HCT116 (cell line): ENCODE results near the gene DUSP28. TPM values are rescaled to one million over a fixed set of nuclear protein-coding genes. Genes with fewer than 3 reads are reported as not detected.

ENCODE experiments used
- ATAC-seq: fragments of 200-7000 bp; cut with Tn5 transposase; 2 replicates; pipeline ENCODE4 v1.9.1; 2020; ENCODE audit warnings: mild to moderate bottlenecking, moderate library complexity
- BruUV-seq: library from RNA; stranded (reverse); fragments of 400-500 nt; replicated peaks from 2 replicates; lab custom pipeline; 2021; lab: Mats Ljungman, UMichigan
- CTCF ChIA-PET: fragments of 300-600 bp; sonication (Branson Sonifier 250); formaldehyde crosslinking; loops from one replicate; lab custom pipeline; 2021; ENCODE audit warnings: antibody characterized with exemption; lab: Charles Lee
- POLR2A ChIA-PET: fragments of 300-600, 350-600 bp; sonication (Branson Sonifier 250); formaldehyde crosslinking; loops from one replicate; lab custom pipeline; 2021; ENCODE audit warnings: antibody characterized with exemption; lab: Charles Lee
- RAD21 ChIA-PET, 2 experiments: fragments of 300-600 bp; sonication (Branson Sonifier 250); formaldehyde crosslinking; loops; one replicate each; lab custom pipeline; 2023; ENCODE audit warnings: low total read pairs in 2 of 2; ENCODE audit not compliant: uncharacterized antibody in 2 of 2, unreplicated experiment in 2 of 2, low non-redundant PET in 1 of 2; lab: Charles Lee
- DNase-seq: peaks from one replicate; pipeline ENCODE4 v3.0.0-alpha.2; 2010; ENCODE audit warnings: low read depth, low spot score
- H2AFZ ChIP-seq: fragments of 200-600 bp; shearing (Covaris generic), sonication (generic); 2 replicates; pipeline ENCODE4 v1.6.1; 2017; ENCODE audit warnings: low read depth, mixed run types, mixed read lengths, antibody characterized with exemption, low read length; ENCODE audit not compliant: poor library complexity, severe bottlenecking
- H3K27ac ChIP-seq: 2 replicates; pipeline ENCODE4 v1.5.1; 2012; ENCODE audit warnings: low read depth, low read length
- H3K27me3 ChIP-seq: fragments of 200-600 bp; sonication (generic); 2 replicates; pipeline ENCODE4 v1.6.1; 2016; ENCODE audit warnings: mixed run types, low read length, mixed read lengths; ENCODE audit not compliant: insufficient read depth
- H3K36me3 ChIP-seq, 2 experiments: fragments of 200-500 bp in 1 of 2; fragments of 200-600 bp in 1 of 2; sonication (Bioruptor generic) in 1 of 2; sonication (generic) in 1 of 2; 2 replicates each; pipeline versions ENCODE4 v1.5.1 to v1.6.1; 2014 to 2016; ENCODE audit warnings: low read length in 2 of 2, inconsistent platforms in 1 of 2, mixed read lengths in 1 of 2, mixed run types in 1 of 2; ENCODE audit not compliant: insufficient read depth in 2 of 2, control insufficient read depth in 1 of 2
- H3K4me1 ChIP-seq, 2 experiments: fragments of 200-600 bp in 1 of 2; sonication (generic) in 1 of 2; 2 replicates each; pipeline versions ENCODE4 v1.5.1 to v1.6.1; 2012 to 2017; ENCODE audit warnings: low read length in 2 of 2, inconsistent platforms in 1 of 2, mild to moderate bottlenecking in 1 of 2, mixed read lengths in 1 of 2, mixed run types in 1 of 2, moderate library complexity in 1 of 2; ENCODE audit not compliant: insufficient read depth in 2 of 2, control insufficient read depth in 1 of 2
- H3K4me2 ChIP-seq: fragments of 200-600 bp; sonication (generic); 2 replicates; pipeline ENCODE4 v1.6.1; 2017; ENCODE audit warnings: mixed run types, low read length, mixed read lengths
- H3K4me3 ChIP-seq, 2 experiments: fragments of 200-600 bp in 1 of 2; sonication (generic) in 1 of 2; replicated peaks in 1 of 2; 2 replicates each; pipeline ENCODE4 v1.5.1; 2011 to 2016; ENCODE audit warnings: low read length in 2 of 2, control low read depth in 1 of 2, low read depth in 1 of 2, mild to moderate bottlenecking in 1 of 2, mixed read lengths in 1 of 2, mixed run types in 1 of 2
- H3K79me2 ChIP-seq: fragments of 200-600 bp; sonication (generic); 2 replicates; pipeline ENCODE4 v1.6.1; 2017; ENCODE audit warnings: mild to moderate bottlenecking, mixed run types, low read length, moderate library complexity, mixed read lengths; ENCODE audit not compliant: insufficient read depth
- H3K9ac ChIP-seq: fragments of 200-600 bp; sonication (generic); 2 replicates; pipeline ENCODE4 v1.6.1; 2016; ENCODE audit warnings: low read length, mixed read lengths
- H3K9me2 ChIP-seq: fragments of 200-600 bp; sonication (generic), shearing (Covaris generic); 2 replicates; pipeline ENCODE4 v1.6.1; 2017; ENCODE audit warnings: mixed run types, mild to moderate bottlenecking, moderate library complexity; ENCODE audit not compliant: insufficient read depth
- H3K9me3 ChIP-seq, 2 experiments: fragments of 200-500 bp in 1 of 2; fragments of 200-600 bp in 1 of 2; sonication (Bioruptor generic) in 1 of 2; sonication (generic) in 1 of 2; 2 replicates each; pipeline ENCODE4 v1.6.1; 2014 to 2017; ENCODE audit warnings: low read length in 2 of 2, mixed read lengths in 2 of 2, inconsistent platforms in 1 of 2, low read depth in 1 of 2, mild to moderate bottlenecking in 1 of 2, mixed run types in 1 of 2, moderate library complexity in 1 of 2; ENCODE audit not compliant: control insufficient read depth in 1 of 2, insufficient read depth in 1 of 2
- H4K20me1 ChIP-seq: fragments of 200-600 bp; sonication (generic), shearing (Covaris generic); 2 replicates; pipeline ENCODE4 v1.6.1; 2017; ENCODE audit warnings: mixed run types, mild to moderate bottlenecking, moderate library complexity; ENCODE audit not compliant: insufficient read depth
- ATF3 ChIP-seq: IDR thresholded peaks from 2 replicates; pipeline ENCODE4 v1.6.1; 2012
- CBX3 ChIP-seq: IDR thresholded peaks from 2 replicates; pipeline ENCODE4 v1.6.1; 2012; ENCODE audit warnings: low read depth
- CEBPB ChIP-seq: IDR thresholded peaks from 2 replicates; pipeline ENCODE4 v1.6.1; 2012; ENCODE audit warnings: low read depth
- ELF1 ChIP-seq: IDR thresholded peaks from 2 replicates; pipeline ENCODE4 v1.6.1; 2012; ENCODE audit warnings: low read depth, borderline replicate concordance
- EZH2 ChIP-seq: fragments of 200-600 bp; sonication (generic); IDR thresholded peaks from 2 replicates; pipeline ENCODE4 v1.6.1; 2017; ENCODE audit warnings: antibody characterized with exemption, mixed run types
- EZH2phosphoT487 ChIP-seq: fragments of 200-600 bp; IDR thresholded peaks from 2 replicates; pipeline ENCODE4 v1.6.1; 2018; ENCODE audit warnings: antibody characterized with exemption, borderline replicate concordance
- MAX ChIP-seq: IDR thresholded peaks from 2 replicates; pipeline ENCODE4 v1.6.1; 2012
- POLR2AphosphoS5 ChIP-seq: IDR thresholded peaks from 2 replicates; pipeline ENCODE4 v1.6.1; 2011; ENCODE audit warnings: mild to moderate bottlenecking, low read depth, low read length, moderate library complexity
- RAD21 ChIP-seq: IDR thresholded peaks from 2 replicates; pipeline ENCODE4 v1.6.1; 2012; ENCODE audit warnings: low read depth, mild to moderate bottlenecking
- REST ChIP-seq: IDR thresholded peaks from 2 replicates; pipeline ENCODE4 v1.6.1; 2012; ENCODE audit warnings: low read depth
- SIN3A ChIP-seq: IDR thresholded peaks from 2 replicates; pipeline ENCODE4 v1.6.1; 2012; ENCODE audit warnings: low read depth
- SP1 ChIP-seq: IDR thresholded peaks from 2 replicates; pipeline ENCODE4 v1.6.1; 2012; ENCODE audit warnings: low read depth
- TCF7L2 ChIP-seq: IDR thresholded peaks from 2 replicates; pipeline ENCODE4 v1.7.0; 2011; ENCODE audit warnings: borderline replicate concordance, inconsistent platforms; ENCODE audit not compliant: insufficient read depth, insufficient read length; ENCODE audit errors: extremely low read depth
- YY1 ChIP-seq: IDR thresholded peaks from 2 replicates; pipeline ENCODE4 v1.6.1; 2011; ENCODE audit warnings: low read length, low read depth, moderate library complexity, mild to moderate bottlenecking; ENCODE audit not compliant: insufficient replicate concordance; ENCODE audit errors: extremely low read depth
- ZFX ChIP-seq: fragments of 450-650 bp; IDR thresholded peaks from 2 replicates; pipeline ENCODE4 v1.6.1; 2017
- intact Hi-C: fragments of 100-400 bp; cut with micrococcal nuclease; formaldehyde crosslinking; loops from 2 replicates; pipeline ENCODE4 v1.10.0; 2022
- total RNA-seq: library from RNA; stranded (reverse); gene quantifications from one replicate; pipeline ENCODE4 v1.2.1, GENCODE V29; 2021; ENCODE audit not compliant: unreplicated experiment

Gene DUSP28
- total RNA-seq, 1 experiment from 2014 or later = 5.6 TPM

DNA sequence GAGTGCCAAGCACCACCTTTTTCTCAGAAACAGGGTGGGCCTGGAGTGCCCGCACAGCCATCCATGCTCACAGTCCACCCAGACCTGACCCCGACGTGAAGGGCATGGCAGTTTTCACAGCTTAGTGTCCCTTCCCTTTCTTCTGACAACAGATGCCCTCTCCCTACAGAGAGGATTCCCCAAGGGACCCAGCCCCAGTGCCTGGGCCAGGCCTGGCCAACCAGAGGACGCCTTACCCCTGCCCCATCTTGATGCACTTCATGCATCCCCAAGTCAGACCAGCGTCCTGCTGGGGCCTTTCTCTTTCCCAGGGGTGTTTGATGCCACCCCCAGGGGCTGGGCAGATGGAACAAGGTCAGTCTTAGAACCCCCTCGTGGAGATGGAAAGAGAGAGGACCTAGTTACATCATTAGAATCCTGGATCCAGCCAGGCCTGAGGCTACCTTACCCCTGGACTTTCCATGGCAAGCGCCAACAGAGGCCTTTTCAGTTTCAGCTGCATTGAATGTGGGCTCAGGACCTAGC is 6.1 kb upstream of the DUSP28 start:
- no TSS peak for BruUV-seq
- H3K4me1 ChIP-seq = peaks cover under 1 to 7% of the 10 kb centered on the region in 2 experiments
- POLR2A ChIA-PET = no interaction called here
- H3K9me2 ChIP-seq = no peaks in the 10 kb centered on the region
- intact Hi-C loops = no loop called here
- DNase-seq = no peak
- H3K4me3 ChIP-seq = no peak overlapping the region
- ATAC-seq = no peak
- peaks cover 47% of the 10 kb centered on the region for H3K79me2 ChIP-seq
- RAD21 ChIA-PET = no interaction called here
- H3K27ac ChIP-seq = no peak overlapping the region
- no peaks in the 10 kb centered on the region for H4K20me1 ChIP-seq
- CTCF ChIA-PET = no interaction called here
- H3K4me2 ChIP-seq = no peak overlapping the region
- H3K9ac ChIP-seq = no peak overlapping the region
- no peaks in the 10 kb centered on the region for H3K27me3 ChIP-seq
- no peak overlapping the region for H2AFZ ChIP-seq
- TF ChIP-seq SP1 = no peak
- no peak for TF ChIP-seq RAD21
- no peaks in the 10 kb centered on the region for H3K9me3 ChIP-seq
- 0 out of 4 replicates have a peak, but pooled peaks cover 0 to 2% of the 10 kb centered on the region in 2 experiments for H3K36me3 ChIP-seq

DNA sequence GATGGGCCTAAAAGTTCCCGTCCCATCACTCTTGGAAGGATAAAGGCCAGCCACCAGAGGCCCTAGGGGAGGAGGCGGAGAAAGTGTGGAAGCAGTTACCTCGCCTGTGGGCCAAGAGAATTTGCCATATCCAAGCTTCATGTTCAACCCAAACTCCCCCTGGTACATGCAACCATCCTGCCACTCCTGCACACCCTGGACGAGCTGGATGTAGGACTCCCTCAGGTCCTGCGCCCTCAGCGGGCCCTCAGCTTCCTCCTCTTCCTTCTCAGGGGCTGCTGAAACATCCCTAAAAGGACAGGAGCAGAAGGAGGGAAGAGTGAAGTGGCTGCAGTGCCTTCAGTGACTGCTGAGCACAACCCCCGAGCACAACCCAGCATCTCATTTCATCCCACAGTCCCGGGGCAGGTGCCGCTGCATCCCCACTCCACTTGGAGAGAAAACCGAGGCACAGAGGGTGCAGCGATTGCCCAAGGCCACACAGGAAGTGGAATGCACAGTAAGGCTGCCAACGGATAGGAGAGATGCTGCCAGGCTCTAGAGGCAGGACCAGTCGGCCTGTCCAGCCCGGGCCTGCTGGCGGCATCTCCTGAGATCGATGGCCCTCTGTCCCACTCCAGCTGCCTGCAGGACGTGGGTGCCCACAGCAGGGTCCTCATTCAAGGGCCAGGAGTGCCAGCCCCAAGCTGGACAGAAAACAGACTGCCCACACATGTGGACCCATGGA is 5.2 kb upstream of the DUSP28 start:
- H3K4me1 ChIP-seq = peaks cover 8 to 16% of the 10 kb centered on the region in 2 experiments
- intact Hi-C loops = no loop called here
- POLR2A ChIA-PET = no interaction called here
- H4K20me1 ChIP-seq = no peaks in the 10 kb centered on the region
- H3K4me3 ChIP-seq = no peak overlapping the region
- 0 out of 4 replicates have a peak, but pooled peaks cover 0 to 2% of the 10 kb centered on the region in 2 experiments for H3K36me3 ChIP-seq
- no TSS peak for BruUV-seq
- no peak overlapping the region for H2AFZ ChIP-seq
- no peaks in the 10 kb centered on the region for H3K9me2 ChIP-seq
- H3K79me2 ChIP-seq = peaks cover 56% of the 10 kb centered on the region
- no peak overlapping the region for H3K4me2 ChIP-seq
- CTCF ChIA-PET = no interaction called here
- H3K9me3 ChIP-seq = no peaks in the 10 kb centered on the region
- RAD21 ChIA-PET = no interaction called here
- DNase-seq = no peak
- H3K9ac ChIP-seq = no peak overlapping the region
- no peak for ATAC-seq
- H3K27me3 ChIP-seq = no peaks in the 10 kb centered on the region
- H3K27ac ChIP-seq = no peak overlapping the region
- TF ChIP-seq SP1 (no peak), ZFX (no peak), SIN3A (no peak), YY1 (no peak), ATF3 (no peak), CBX3 (no peak), CEBPB (no peak), MAX (no peak), TCF7L2 (no peak), RAD21 (no peak), EZH2 (no peak), POLR2AphosphoS5 (no peak), ELF1 (no peak), REST (no peak), EZH2phosphoT487 (no peak)
